ENCODE data around the gene MSRB3.
"Not testable (repeated sequence)": the region's sequence is repeated elsewhere in the genome, so short reads cannot be mapped to it uniquely, and the experiment has no call there.

MSRB3 gene

DNA sequence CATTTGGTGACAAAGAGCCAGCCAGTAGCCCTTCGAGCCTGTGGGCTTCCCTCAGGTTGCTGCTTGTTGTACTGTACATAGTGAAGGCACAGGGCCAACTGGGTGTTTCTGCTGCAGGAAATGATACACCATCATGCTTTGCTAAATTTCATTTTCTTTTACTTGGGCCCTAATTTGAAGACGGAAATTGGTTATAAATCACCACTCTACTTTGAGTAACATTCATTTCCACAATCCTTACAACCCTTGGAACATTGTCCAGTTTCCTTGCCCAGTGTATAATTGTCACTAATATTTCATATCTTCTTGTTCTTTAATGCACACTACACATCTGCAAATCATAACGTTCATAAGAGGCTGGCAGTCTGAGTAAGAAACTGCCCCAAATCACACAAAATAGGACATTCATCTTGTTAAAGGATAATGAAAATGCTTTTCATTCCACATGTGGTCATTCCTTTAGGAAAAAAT lies 30.2 kb downstream of the MSRB3 start:
- TF ChIP-seq, protein P1, sequence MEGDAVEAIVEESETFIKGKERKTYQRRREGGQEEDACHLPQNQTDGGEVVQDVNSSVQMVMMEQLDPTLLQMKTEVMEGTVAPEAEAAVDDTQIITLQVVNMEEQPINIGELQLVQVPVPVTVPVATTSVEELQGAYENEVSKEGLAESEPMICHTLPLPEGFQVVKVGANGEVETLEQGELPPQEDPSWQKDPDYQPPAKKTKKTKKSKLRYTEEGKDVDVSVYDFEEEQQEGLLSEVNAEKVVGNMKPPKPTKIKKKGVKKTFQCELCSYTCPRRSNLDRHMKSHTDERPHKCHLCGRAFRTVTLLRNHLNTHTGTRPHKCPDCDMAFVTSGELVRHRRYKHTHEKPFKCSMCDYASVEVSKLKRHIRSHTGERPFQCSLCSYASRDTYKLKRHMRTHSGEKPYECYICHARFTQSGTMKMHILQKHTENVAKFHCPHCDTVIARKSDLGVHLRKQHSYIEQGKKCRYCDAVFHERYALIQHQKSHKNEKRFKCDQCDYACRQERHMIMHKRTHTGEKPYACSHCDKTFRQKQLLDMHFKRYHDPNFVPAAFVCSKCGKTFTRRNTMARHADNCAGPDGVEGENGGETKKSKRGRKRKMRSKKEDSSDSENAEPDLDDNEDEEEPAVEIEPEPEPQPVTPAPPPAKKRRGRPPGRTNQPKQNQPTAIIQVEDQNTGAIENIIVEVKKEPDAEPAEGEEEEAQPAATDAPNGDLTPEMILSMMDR (IDR thresholded peaks at IDR 0.05; ENCODE audit: control insufficient read depth, extremely low read depth, insufficient read depth), result no peak
- no peak overlapping the region for H3K4me3 ChIP-seq (ENCODE audit: low read depth, low read length)
- no peak for DNase-seq (ENCODE audit: low read depth)

DNA sequence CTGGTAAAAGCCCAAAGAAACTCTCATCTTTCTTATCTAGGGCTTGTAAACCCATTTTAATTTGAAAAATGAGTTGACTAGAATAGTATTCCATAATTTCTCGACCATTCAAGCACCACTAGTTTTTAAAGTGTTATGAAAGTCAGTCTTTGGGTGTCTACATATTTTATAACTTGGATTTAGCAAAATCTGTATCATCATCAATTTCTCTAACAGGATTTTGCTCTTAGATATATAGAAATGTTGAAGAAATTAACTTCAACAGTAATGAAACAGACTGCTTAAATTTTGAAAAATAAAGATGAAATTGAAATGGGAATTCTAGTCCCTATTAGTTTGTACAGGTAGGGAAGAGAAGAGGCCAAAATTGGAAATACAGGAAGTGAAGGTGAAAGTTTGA lies 32.8 kb downstream of the MSRB3 start:
- no peak for DNase-seq (ENCODE audit: low read depth)
- TF ChIP-seq, protein P1 (IDR thresholded peaks at IDR 0.05; ENCODE audit: control insufficient read depth, extremely low read depth, insufficient read depth), result no peak
- H3K4me3 ChIP-seq (ENCODE audit: low read depth, low read length), result no peak overlapping the region

DNA sequence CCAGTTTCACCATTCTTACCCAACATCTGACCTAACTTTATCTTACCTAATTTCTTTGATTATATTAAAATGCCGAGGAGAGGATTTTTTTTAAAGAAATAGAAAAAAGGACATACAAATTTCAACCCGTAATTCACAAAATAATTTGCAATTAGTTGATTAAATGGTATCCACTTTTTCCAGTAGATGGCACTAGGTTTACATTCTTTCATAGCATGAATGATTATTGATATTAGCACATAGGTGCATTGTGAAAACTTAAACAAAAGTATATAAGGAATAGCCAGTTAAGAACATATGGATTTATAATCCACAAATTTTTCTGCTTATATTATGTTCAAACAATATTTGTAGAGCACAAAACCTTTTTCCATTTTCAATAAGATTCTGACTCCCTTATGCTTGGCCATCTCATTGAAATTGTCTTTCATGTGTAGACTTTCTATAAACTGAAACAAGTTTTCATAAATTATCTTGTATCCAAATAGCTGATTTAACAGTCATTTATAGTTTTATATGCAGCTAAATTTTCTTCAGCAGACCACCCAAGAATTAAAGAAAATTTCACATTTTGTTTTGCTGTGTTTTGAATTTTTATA lies 35.3 kb downstream of the MSRB3 start:
- TF ChIP-seq, protein P1 (IDR thresholded peaks at IDR 0.05; ENCODE audit: control insufficient read depth, extremely low read depth, insufficient read depth), result peak; percentile 64
- H3K4me3 ChIP-seq (ENCODE audit: low read depth, low read length), result no peak overlapping the region
- no peak for DNase-seq (ENCODE audit: low read depth)

DNA sequence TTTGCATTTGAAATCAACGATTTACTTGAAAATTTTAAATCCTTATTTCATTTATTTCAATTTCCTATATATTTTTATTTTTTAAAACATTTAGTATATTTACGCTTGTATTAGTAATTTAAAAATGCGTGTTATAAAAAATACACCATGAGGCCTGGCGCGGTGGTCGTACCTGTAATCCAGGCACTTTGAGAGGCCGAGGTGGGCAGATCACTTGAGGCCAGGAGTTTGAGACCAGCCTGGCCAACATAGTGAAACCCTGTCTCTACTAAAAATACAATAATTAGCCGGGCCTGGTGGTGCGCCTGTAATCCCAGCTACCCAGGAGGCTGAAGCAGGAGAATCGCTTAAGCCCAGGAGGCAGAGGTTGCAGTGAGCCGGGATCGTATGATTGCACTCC lies 36.8 kb downstream of the MSRB3 start:
- H3K4me3 ChIP-seq (ENCODE audit: low read depth, low read length); DNase-seq (ENCODE audit: low read depth): not testable (repeated sequence)

DNA sequence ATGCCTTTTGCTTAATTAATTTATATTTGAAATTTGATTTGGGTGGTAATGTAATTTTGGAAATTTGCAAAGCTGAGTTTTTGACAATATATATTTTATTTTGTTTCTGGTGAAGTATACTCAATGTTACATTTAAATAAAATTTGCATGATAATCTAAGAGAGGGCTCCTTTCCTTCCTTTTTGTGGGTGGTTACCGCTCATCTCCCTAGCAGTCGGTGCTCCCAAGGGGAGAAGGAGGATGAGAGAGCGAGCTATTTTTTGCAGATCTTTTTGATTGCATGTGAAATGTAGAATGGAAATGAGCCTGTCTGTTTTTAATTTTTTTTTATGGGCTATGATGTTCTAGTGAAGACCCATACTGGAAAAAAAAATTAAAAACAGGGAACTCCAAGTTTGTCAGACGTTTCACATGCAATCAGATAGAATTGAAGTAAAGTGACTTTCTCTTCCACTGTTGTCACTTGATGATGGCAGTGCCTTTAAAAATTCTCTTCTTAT lies 39.8 kb downstream of the MSRB3 start:
- TF ChIP-seq, protein P1 (IDR thresholded peaks at IDR 0.05; ENCODE audit: control insufficient read depth, extremely low read depth, insufficient read depth), result no peak
- DNase-seq (ENCODE audit: low read depth), result no peak
- H3K4me3 ChIP-seq (ENCODE audit: low read depth, low read length), result no peak overlapping the region

DNA sequence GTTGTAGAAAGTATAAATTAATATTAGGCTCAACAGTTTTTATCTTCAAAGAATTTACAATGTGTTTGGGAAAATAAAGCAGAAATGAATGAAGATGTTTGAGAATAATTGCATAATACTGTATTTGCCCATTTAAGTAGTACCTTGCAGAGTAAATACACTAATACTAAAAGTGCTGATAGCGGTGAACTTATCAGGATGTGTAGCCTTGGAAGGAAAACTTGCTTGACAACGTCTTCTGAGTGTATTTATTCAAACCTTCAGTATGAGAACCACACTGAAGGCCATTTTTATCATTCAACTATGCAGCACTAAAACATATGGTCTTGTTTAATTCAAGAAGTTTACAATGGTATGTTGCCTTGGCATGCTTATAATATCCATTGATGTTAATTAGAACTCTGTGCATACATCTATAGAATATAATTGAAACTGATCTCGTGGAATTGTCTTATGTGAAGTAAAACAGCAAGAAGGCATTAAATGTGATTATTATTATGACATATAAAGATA lies 41.3 kb downstream of the MSRB3 start:
- peak; percentile 76 for DNase-seq (ENCODE audit: low read depth)
- TF ChIP-seq, protein P1 (IDR thresholded peaks at IDR 0.05; ENCODE audit: control insufficient read depth, extremely low read depth, insufficient read depth), result no peak
- no peak overlapping the region for H3K4me3 ChIP-seq (ENCODE audit: low read depth, low read length)

DNA sequence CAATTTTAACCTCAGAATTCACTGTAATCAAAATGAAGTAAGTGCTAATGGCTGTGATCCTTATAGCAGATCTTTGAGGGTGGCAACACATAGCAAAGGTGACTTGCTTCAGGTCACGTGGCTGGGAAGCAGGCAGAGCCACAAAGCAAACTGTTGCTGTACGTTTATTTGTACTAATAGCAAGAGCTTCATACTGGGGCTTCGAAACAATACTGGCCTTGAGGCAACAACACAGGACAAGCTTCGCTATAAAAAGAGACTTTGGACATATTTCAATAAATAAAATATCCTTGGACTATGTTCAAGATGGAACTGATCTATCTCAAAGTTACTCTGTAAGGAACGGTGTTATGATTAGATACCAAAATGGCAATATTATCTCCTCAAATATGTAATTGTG lies 44.6 kb downstream of the MSRB3 start:
- TF ChIP-seq, protein P1 (IDR thresholded peaks at IDR 0.05; ENCODE audit: control insufficient read depth, extremely low read depth, insufficient read depth), result no peak
- peak; percentile 79 for DNase-seq (ENCODE audit: low read depth)
- H3K4me3 ChIP-seq (ENCODE audit: low read depth, low read length), result no peak overlapping the region
